GM12892 (cell line): ENCODE results near the gene PDGFRA.

Experiments
- POLR2A ChIP-seq: IDR thresholded peaks from 2 replicates; pipeline ENCODE4 v1.6.1; 2011; ENCODE audit warnings: low read depth, low read length, control low read depth
- POLR2AphosphoS5 ChIP-seq: IDR thresholded peaks from 2 replicates; pipeline ENCODE4 v1.6.1; 2011; ENCODE audit warnings: low read depth, low read length, control low read depth
- TAF1 ChIP-seq: IDR thresholded peaks from 2 replicates; pipeline ENCODE4 v1.6.1; 2011; ENCODE audit warnings: low read depth, mild to moderate bottlenecking, control low read depth, low read length, borderline replicate concordance

- TF ChIP-seq POLR2A (no peak), TAF1 (no peak), POLR2AphosphoS5 (no peak)
These were observed 36.3 kb downstream of the PDGFRA start for GRCh38 chr4:54265366-54265765.
